Measurements from ENCODE around the gene CCL8. TPM values are rescaled to one million over a fixed set of nuclear protein-coding genes. Genes with fewer than 3 reads are reported as not detected.

CCL8 gene
- total RNA-seq, 1 experiment from 2014 or later = not detected

- no peaks in the 10 kb centered on the region for H3K36me3 ChIP-seq (ENCODE audit: insufficient read depth, low read length, poor library complexity, severe bottlenecking)
- no peaks in the 10 kb centered on the region for H3K9me3 ChIP-seq (ENCODE audit: low read depth, low read length, poor library complexity, severe bottlenecking)
- POLR2A ChIA-PET (ENCODE audit: low non-redundant PET) = no interaction called here
- no peak overlapping the region for H3K27ac ChIP-seq (ENCODE audit: low read depth, low read length, poor library complexity, severe bottlenecking)
- TF ChIP-seq EZH2 (IDR thresholded peaks at IDR 0.05; ENCODE audit: borderline replicate concordance, low read depth, low read length, poor library complexity, severe bottlenecking) (no peak), CTCF (conservative IDR thresholded peaks at IDR 0.05; ENCODE audit: low read depth, low read length) (no peak)
- peaks cover 5% of the 10 kb centered on the region for H3K27me3 ChIP-seq (replicated peaks; ENCODE audit: insufficient read depth, low read depth, low read length, poor library complexity)
- no peak overlapping the region for H3K4me3 ChIP-seq (ENCODE audit: low read depth, low read length, poor library complexity, severe bottlenecking)
- no peaks in the 10 kb centered on the region for H3K4me1 ChIP-seq (ENCODE audit: insufficient read depth, low read length, poor library complexity, severe bottlenecking)
- CTCF ChIA-PET = no interaction called here
- BruUV-seq (replicated peaks) = no TSS peak
- intact Hi-C loops (cut with micrococcal nuclease; ENCODE audit: unreplicated experiment) = no loop called here
- no peak for DNase-seq (ENCODE audit: low spot score)
Measured at GRCh38 chr17:34370376-34370996, 51.3 kb downstream of the CCL8 start.

- Histone ChIP-seq H3K27me3 (replicated peaks; ENCODE audit: insufficient read depth, low read depth, low read length, poor library complexity) (peaks cover 5% of the 10 kb centered on the region), H3K27ac (ENCODE audit: low read depth, low read length, poor library complexity, severe bottlenecking) (no peak overlapping the region), H3K4me1 (ENCODE audit: insufficient read depth, low read length, poor library complexity, severe bottlenecking) (no peaks in the 10 kb centered on the region), H3K9me3 (ENCODE audit: low read depth, low read length, poor library complexity, severe bottlenecking) (no peaks in the 10 kb centered on the region), H3K36me3 (ENCODE audit: insufficient read depth, low read length, poor library complexity, severe bottlenecking) (no peaks in the 10 kb centered on the region), H3K4me3 (ENCODE audit: low read depth, low read length, poor library complexity, severe bottlenecking) (no peak overlapping the region)
- BruUV-seq (replicated peaks) = no TSS peak
- no peak for TF ChIP-seq EZH2 (IDR thresholded peaks at IDR 0.05; ENCODE audit: borderline replicate concordance, low read depth, low read length, poor library complexity, severe bottlenecking)
- TF ChIP-seq CTCF (conservative IDR thresholded peaks at IDR 0.05; ENCODE audit: low read depth, low read length) = no peak
- ChIA-PET CTCF (no interaction called here), POLR2A (ENCODE audit: low non-redundant PET) (no interaction called here)
- DNase-seq (ENCODE audit: low spot score) = no peak
- intact Hi-C loops (cut with micrococcal nuclease; ENCODE audit: unreplicated experiment) = no loop called here
Measured at GRCh38 chr17:34370997-34371395, 51.8 kb downstream of the CCL8 start.

Other genes with a start within 250 kb of the CCL8 start
- 3.7 and 3.9 TPM in 2 replicates for gene CCL2, start 64.2 kb upstream of the CCL8 start, total RNA-seq (2021)
- not detected in 2 replicates for gene CCL7, start 49.2 kb upstream of the CCL8 start, total RNA-seq (2021)
- not detected in 2 replicates for gene CCL11, start 33.7 kb upstream of the CCL8 start, total RNA-seq (2021)
- gene CCL13, start 37.0 kb downstream of the CCL8 start, total RNA-seq (2021) = not detected in 2 replicates
- not detected in 2 replicates for gene CCL1, start 43.8 kb downstream of the CCL8 start, total RNA-seq (2021)